Caco-2 (cell line): Measurements from ENCODE around the gene EPHB1. TPM values are rescaled to one million over a fixed set of nuclear protein-coding genes. Genes with fewer than 3 reads are reported as not detected.

ENCODE experiments used
- BruUV-seq: library from RNA; stranded (reverse); fragments of 400-500 nt; replicated peaks from 2 replicates; lab custom pipeline; 2021; lab: Mats Ljungman, UMichigan
- CTCF ChIA-PET: fragments of 300-600 bp; sonication (Branson Sonifier 250); formaldehyde crosslinking; loops from one replicate; lab custom pipeline; 2022; ENCODE audit warnings: antibody characterized with exemption; lab: Charles Lee
- POLR2A ChIA-PET: fragments of 300-600 bp; sonication (Branson Sonifier 250); formaldehyde crosslinking; loops from one replicate; lab custom pipeline; 2022; ENCODE audit warnings: antibody characterized with exemption; lab: Charles Lee
- DNase-seq, 2 experiments: peaks; one replicate each; pipeline versions ENCODE4 v3.0.0 to v3.0.0-alpha.2; 2020 to 2022
- H3K27me3 ChIP-seq: replicated peaks from 2 replicates; pipeline ENCODE4 v1.6.0; 2011; ENCODE audit warnings: low read length; ENCODE audit not compliant: control insufficient read depth, insufficient read depth
- H3K36me3 ChIP-seq: 2 replicates; pipeline ENCODE4 v1.5.1; 2011; ENCODE audit warnings: low read length; ENCODE audit not compliant: control insufficient read depth, insufficient read depth
- H3K4me1 ChIP-seq: fragments of 250-450 bp; sonication (Bioruptor Pico); 2 replicates; pipeline ENCODE4 v1.5.1; 2020; ENCODE audit warnings: mild to moderate bottlenecking
- H3K4me3 ChIP-seq: 2 replicates; pipeline ENCODE4 v1.5.1; 2011; ENCODE audit warnings: low read depth, mild to moderate bottlenecking, control low read depth, low read length
- H3K9me3 ChIP-seq: fragments of 250-450 bp; sonication (Bioruptor Pico); 2 replicates; pipeline ENCODE4 v1.5.1; 2020; ENCODE audit warnings: mild to moderate bottlenecking, moderate library complexity
- H3K27ac Mint-ChIP-seq: one replicate; pipeline ENCODE4 v1.8.0; 2022; ENCODE audit warnings: mixed read lengths; ENCODE audit not compliant: unreplicated experiment
- H3K27me3 Mint-ChIP-seq: one replicate; pipeline ENCODE4 v1.8.0; 2022; ENCODE audit warnings: mixed read lengths; ENCODE audit not compliant: insufficient read depth, unreplicated experiment
- H3K36me3 Mint-ChIP-seq: one replicate; pipeline ENCODE4 v1.8.0; 2022; ENCODE audit warnings: mild to moderate bottlenecking, mixed read lengths; ENCODE audit not compliant: insufficient read depth, unreplicated experiment
- H3K4me1 Mint-ChIP-seq: one replicate; pipeline ENCODE4 v1.8.0; 2022; ENCODE audit warnings: low read depth, mixed read lengths; ENCODE audit not compliant: unreplicated experiment
- H3K4me3 Mint-ChIP-seq: one replicate; pipeline ENCODE4 v1.8.0; 2022; ENCODE audit warnings: mild to moderate bottlenecking, moderate library complexity, mixed read lengths; ENCODE audit not compliant: unreplicated experiment
- H3K9me3 Mint-ChIP-seq: one replicate; pipeline ENCODE4 v1.8.0; 2022; ENCODE audit warnings: mixed read lengths; ENCODE audit not compliant: unreplicated experiment
- CTCF ChIP-seq, 2 experiments: fragments of 200-600 bp in 1 of 2; IDR thresholded peaks; 1 replicate in 1 of 2; 2 replicates in 1 of 2; pipeline versions ENCODE4 v1.5.1 to v1.8.0; 2011 to 2022; ENCODE audit warnings: antibody characterized with exemption in 1 of 2, control low read depth in 1 of 2, inconsistent platforms in 1 of 2, low read depth in 1 of 2, low read length in 1 of 2, mild to moderate bottlenecking in 1 of 2, moderate library complexity in 1 of 2; ENCODE audit not compliant: insufficient read depth in 1 of 2, severe bottlenecking in 1 of 2, unreplicated experiment in 1 of 2
- intact Hi-C: fragments of 100-400 bp; cut with micrococcal nuclease; formaldehyde crosslinking; loops from one replicate; pipeline ENCODE4 v1.10.0; 2022; ENCODE audit not compliant: unreplicated experiment
- total RNA-seq: library from RNA; stranded (reverse); gene quantifications from 2 replicates; pipeline ENCODE4 v1.2.3, GENCODE V29; 2022

The EPHB1 gene
- total RNA-seq, 1 experiment from 2014 or later = 2.3 TPM

GRCh38 chr3:134885877-134886621, 91.0 kb downstream of the EPHB1 start:
- Mint-ChIP-seq H3K36me3 (no peaks in the 10 kb centered on the region), H3K9me3 (no peaks in the 10 kb centered on the region), H3K27me3 (peaks cover 17% of the 10 kb centered on the region), H3K4me1 (no peaks in the 10 kb centered on the region), H3K27ac (no peak overlapping the region), H3K4me3 (no peak overlapping the region)
- Histone ChIP-seq H3K36me3 (no peaks in the 10 kb centered on the region), H3K27me3 (no peaks in the 10 kb centered on the region), H3K4me1 (no peaks in the 10 kb centered on the region), H3K4me3 (no peak overlapping the region), H3K9me3 (no peaks in the 10 kb centered on the region)
- intact Hi-C loops = no loop called here
- peak in 1 of 2 experiments; percentile 13 for TF ChIP-seq CTCF (IDR thresholded peaks at IDR 0.05; ENCODE audit: insufficient read depth in 1 of 2, low read depth in 1 of 2, low read length in 1 of 2, severe bottlenecking in 1 of 2, unreplicated experiment in 1 of 2)
- POLR2A ChIA-PET = no interaction called here
- no TSS peak for BruUV-seq
- CTCF ChIA-PET = no interaction called here
- DNase-seq = no peak

DNA sequence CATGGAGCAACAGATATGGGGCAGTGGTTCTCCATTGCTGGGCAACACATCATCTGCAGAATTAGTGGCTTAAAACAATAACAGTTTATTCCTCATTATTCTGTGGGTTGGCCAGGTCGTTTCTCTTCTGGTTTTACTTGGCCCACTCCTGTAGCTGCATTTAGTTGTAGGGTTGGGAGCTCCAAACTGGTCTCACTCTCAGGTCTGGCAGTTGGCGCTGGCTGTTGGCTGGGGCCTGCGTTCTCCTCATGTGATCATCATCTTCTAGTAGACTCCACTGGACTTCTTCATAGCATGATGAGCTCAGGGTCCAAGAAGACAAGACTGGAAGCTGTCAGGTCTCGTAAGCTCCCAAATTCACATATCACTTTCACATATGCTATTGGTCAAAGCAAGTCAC, 91.9 kb downstream of the EPHB1 start:
- Mint-ChIP-seq H3K36me3 (no peaks in the 10 kb centered on the region), H3K4me3 (no peak overlapping the region), H3K27ac (no peak overlapping the region), H3K27me3 (peaks cover 7% of the 10 kb centered on the region), H3K4me1 (no peaks in the 10 kb centered on the region), H3K9me3 (no peaks in the 10 kb centered on the region)
- no peaks in the 10 kb centered on the region for H3K27me3 ChIP-seq
- intact Hi-C loops = no loop called here
- no peak for DNase-seq
- ChIA-PET POLR2A (no interaction called here), CTCF (interaction anchor here (0.7 kb wide), 1 partner anchor 458 kb away, joined by 5 read pairs; no protein-coding TSS in a partner anchor)
- H3K4me3 ChIP-seq = no peak overlapping the region
- BruUV-seq = no TSS peak
- no peaks in the 10 kb centered on the region for H3K4me1 ChIP-seq
- no peaks in the 10 kb centered on the region for H3K36me3 ChIP-seq
- no peak for TF ChIP-seq CTCF (IDR thresholded peaks at IDR 0.05; ENCODE audit: insufficient read depth in 1 of 2, low read depth in 1 of 2, low read length in 1 of 2, severe bottlenecking in 1 of 2, unreplicated experiment in 1 of 2)
- no peaks in the 10 kb centered on the region for H3K9me3 ChIP-seq

DNA sequence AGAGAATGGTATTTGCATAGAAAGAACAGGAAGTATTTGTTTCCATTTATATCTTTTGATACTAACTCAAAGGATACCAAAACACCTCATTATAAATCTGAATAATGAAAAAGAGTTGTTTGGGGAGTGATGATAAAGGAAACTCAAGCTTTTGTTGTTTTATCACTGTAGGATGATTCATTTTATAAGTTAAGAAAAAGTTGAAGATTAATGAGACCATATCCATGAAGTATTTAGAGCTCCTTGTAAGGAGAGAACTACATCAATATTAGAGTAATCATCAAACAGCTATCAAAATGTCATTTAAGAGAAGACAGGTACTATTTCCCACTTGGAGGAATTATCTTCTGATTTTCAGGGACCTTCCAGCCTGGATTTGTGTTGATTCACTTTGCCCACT, 92.5 kb downstream of the EPHB1 start:
- no peaks in the 10 kb centered on the region for H3K9me3 Mint-ChIP-seq

More for the DNA sequence above, 92.5 kb downstream of the EPHB1 start:
- Mint-ChIP-seq H3K4me1 (no peaks in the 10 kb centered on the region), H3K36me3 (no peaks in the 10 kb centered on the region), H3K27me3 (peaks cover 6% of the 10 kb centered on the region), H3K27ac (no peak overlapping the region), H3K4me3 (no peak overlapping the region)
- intact Hi-C loops = no loop called here
- no peaks in the 10 kb centered on the region for H3K4me1 ChIP-seq
- DNase-seq = no peak
- H3K36me3 ChIP-seq = no peaks in the 10 kb centered on the region
- no TSS peak for BruUV-seq
- no peaks in the 10 kb centered on the region for H3K27me3 ChIP-seq
- H3K9me3 ChIP-seq = no peaks in the 10 kb centered on the region
- TF ChIP-seq CTCF (IDR thresholded peaks at IDR 0.05; ENCODE audit: insufficient read depth in 1 of 2, low read depth in 1 of 2, low read length in 1 of 2, severe bottlenecking in 1 of 2, unreplicated experiment in 1 of 2) = no peak
- CTCF ChIA-PET = no interaction called here
- H3K4me3 ChIP-seq = no peak overlapping the region
- POLR2A ChIA-PET = no interaction called here
